CD14-positive monocyte (primary cell): ENCODE data around the gene TMEM115. TPM values are rescaled to one million over a fixed set of nuclear protein-coding genes. Genes with fewer than 3 reads are reported as not detected.

Experiments
- DNase-seq, 3 donors: peaks; one replicate each; pipeline ENCODE4 v3.0.0-alpha.2; 2011 to 2022
- H2AFZ ChIP-seq: 2 replicates; pipeline ENCODE4 v1.6.0; 2012; ENCODE audit warnings: mild to moderate bottlenecking, low read depth, low read length, inconsistent platforms; ENCODE audit not compliant: insufficient read depth, poor library complexity, severe bottlenecking
- H3K27ac ChIP-seq, 2 donors: 1 replicate in 1 of 2; 2 replicates in 1 of 2; pipeline ENCODE4 v1.5.1; 2012 to 2013; ENCODE audit warnings: low read length in 2 of 2, control low read depth in 1 of 2, inconsistent platforms in 1 of 2, low read depth in 1 of 2, mild to moderate bottlenecking in 1 of 2
- H3K27me3 ChIP-seq, 2 donors: one replicate each; pipeline versions ENCODE4 v1.6.0 to v1.6.1; 2011 to 2013; ENCODE audit warnings: low read length in 2 of 2; ENCODE audit not compliant: control insufficient read depth in 2 of 2, insufficient read depth in 2 of 2
- H3K36me3 ChIP-seq, 2 donors: replicated peaks in 1 of 2; 1 replicate in 1 of 2; 2 replicates in 1 of 2; pipeline versions ENCODE4 v1.5.1 to v1.6.1; 2012 to 2013; ENCODE audit warnings: low read length in 2 of 2, control low read depth in 1 of 2, inconsistent platforms in 1 of 2, mild to moderate bottlenecking in 1 of 2; ENCODE audit not compliant: insufficient read depth in 2 of 2, control insufficient read depth in 1 of 2
- H3K4me1 ChIP-seq, 2 donors: 1 replicate in 1 of 2; 2 replicates in 1 of 2; pipeline versions ENCODE4 v1.5.1 to v1.6.1; 2012 to 2013; ENCODE audit warnings: low read length in 2 of 2, control low read depth in 1 of 2, inconsistent platforms in 1 of 2, mild to moderate bottlenecking in 1 of 2, moderate library complexity in 1 of 2; ENCODE audit not compliant: insufficient read depth in 2 of 2, control insufficient read depth in 1 of 2
- H3K4me2 ChIP-seq: replicated peaks from 2 replicates; pipeline ENCODE3; 2012; ENCODE audit warnings: low read length, moderate library complexity, mild to moderate bottlenecking; ENCODE audit not compliant: poor library complexity, severe bottlenecking; ENCODE audit errors: extremely low read depth
- H3K4me3 ChIP-seq, 3 experiments: fragments of 200-600 bp in 1 of 3; sonication (generic) in 1 of 3; replicated peaks in 1 of 3; 1 replicate in 2 of 3; 2 replicates in 1 of 3; pipeline ENCODE4 v1.5.1; 2011 to 2013; ENCODE audit warnings: low read length in 3 of 3, mild to moderate bottlenecking in 3 of 3, control low read depth in 2 of 3, low read depth in 2 of 3, inconsistent platforms in 1 of 3, moderate library complexity in 1 of 3
- H3K79me2 ChIP-seq: 2 replicates; pipeline ENCODE4 v1.6.0; 2012; ENCODE audit warnings: mild to moderate bottlenecking, control low read depth, inconsistent platforms, low read length, moderate library complexity; ENCODE audit not compliant: insufficient read depth
- H3K9ac ChIP-seq: 2 replicates; pipeline ENCODE4 v1.6.0; 2017; ENCODE audit warnings: low read length, mild to moderate bottlenecking; ENCODE audit not compliant: insufficient read depth, poor library complexity, severe bottlenecking
- H3K9me3 ChIP-seq, 2 donors: replicated peaks in 1 of 2; 1 replicate in 1 of 2; 2 replicates in 1 of 2; pipeline versions ENCODE4 v1.5.1 to v1.6.1; 2012 to 2013; ENCODE audit warnings: low read length in 2 of 2, control low read depth in 1 of 2; ENCODE audit not compliant: control insufficient read depth in 1 of 2, insufficient read depth in 1 of 2
- H4K20me1 ChIP-seq: 2 replicates; pipeline ENCODE4 v1.6.0; 2012; ENCODE audit warnings: mild to moderate bottlenecking, low read length, control low read depth, moderate library complexity; ENCODE audit not compliant: insufficient read depth
- H3K27ac Mint-ChIP-seq, 7 donors: one replicate each; pipeline ENCODE4 v1.8.0; 2020; ENCODE audit warnings: mild to moderate bottlenecking in 7 of 7, mixed read lengths in 7 of 7, moderate library complexity in 6 of 7, inconsistent platforms in 2 of 7
- H3K27me3 Mint-ChIP-seq, 3 donors: one replicate each; pipeline ENCODE4 v1.8.0; 2021 to 2022; ENCODE audit warnings: low read depth in 3 of 3, mild to moderate bottlenecking in 3 of 3, mixed read lengths in 3 of 3, moderate library complexity in 3 of 3, inconsistent platforms in 1 of 3
- H3K36me3 Mint-ChIP-seq, 2 donors: one replicate each; pipeline ENCODE4 v1.8.0; 2020; ENCODE audit warnings: mixed read lengths in 2 of 2, inconsistent platforms in 1 of 2, mild to moderate bottlenecking in 1 of 2
- H3K4me1 Mint-ChIP-seq: one replicate; pipeline ENCODE4 v1.8.0; 2020; ENCODE audit warnings: mild to moderate bottlenecking, mixed read lengths
- H3K4me3 Mint-ChIP-seq, 2 donors: one replicate each; pipeline ENCODE4 v1.8.0; 2020; ENCODE audit warnings: mild to moderate bottlenecking in 2 of 2, mixed read lengths in 2 of 2, moderate library complexity in 1 of 2
- H3K9me3 Mint-ChIP-seq, 7 donors: one replicate each; pipeline ENCODE4 v1.8.0; 2020 to 2022; ENCODE audit warnings: mixed read lengths in 7 of 7, mild to moderate bottlenecking in 6 of 7, moderate library complexity in 6 of 7, inconsistent platforms in 2 of 7
- WGBS: methylation state at CpG from one replicate; pipeline ENCODE4 v1.1.5; 2013; ENCODE audit warnings: missing lambda C conversion rate; ENCODE audit not compliant: insufficient coverage; 5-methylcytosine and 5-hydroxymethylcytosine counted together
- intact Hi-C, 2 donors: fragments of 100-400 bp; cut with micrococcal nuclease; formaldehyde crosslinking; loops; one replicate each; pipeline versions ENCODE4 v1.15.0 to v1.15.1; 2023
- polyA minus RNA-seq: library from RNA; depleted of rRNA, polyadenylated mRNA; stranded (reverse); fragments of >200 nt; gene quantifications from 2 replicates; pipeline ENCODE4 v1.2.3, GENCODE V29; 2012
- polyA plus RNA-seq, 3 donors: library from polyadenylated mRNA; depleted of rRNA in 1 of 3; unstranded in 2 of 3; stranded (reverse) in 1 of 3; fragments of 300-500 nt in 2 of 3; fragments of >200 nt in 1 of 3; fragmentation: Illumina TruSeq in 2 of 3; gene quantifications; 1 replicate in 2 of 3; 2 replicates in 1 of 3; pipeline ENCODE4 v1.2.3, GENCODE V29; 2012 to 2021
- total RNA-seq, 12 experiments: library from RNA in 1 of 12; stranded (reverse) in 1 of 12; fragments of 120-200 nt in 1 of 12; gene quantifications; one replicate each; pipeline ENCODE4 v1.2.4 and lab custom pipeline; 2013 to 2026; ENCODE audit warnings: mixed read lengths in 6 of 12, inconsistent platforms in 1 of 12
- TF ChIP-seq, protein P1 (sequence below): fragments of 200-600 bp; IDR thresholded peaks from one replicate; pipeline ENCODE4 v1.8.0; 2022; ENCODE audit warnings: antibody characterized with exemption, mild to moderate bottlenecking

Gene TMEM115, protein sequence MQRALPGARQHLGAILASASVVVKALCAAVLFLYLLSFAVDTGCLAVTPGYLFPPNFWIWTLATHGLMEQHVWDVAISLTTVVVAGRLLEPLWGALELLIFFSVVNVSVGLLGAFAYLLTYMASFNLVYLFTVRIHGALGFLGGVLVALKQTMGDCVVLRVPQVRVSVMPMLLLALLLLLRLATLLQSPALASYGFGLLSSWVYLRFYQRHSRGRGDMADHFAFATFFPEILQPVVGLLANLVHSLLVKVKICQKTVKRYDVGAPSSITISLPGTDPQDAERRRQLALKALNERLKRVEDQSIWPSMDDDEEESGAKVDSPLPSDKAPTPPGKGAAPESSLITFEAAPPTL
- total RNA-seq (2013): 27.1 TPM
- polyA plus RNA-seq (10 to 100 TPM; 14.5 to 36.2 (median 32.9) TPM), polyA minus RNA-seq (29.5 and 43.3 TPM in 2 replicates), total RNA-seq (lab: John Stamatoyannopoulos, UW) (8.3 to 55.8 (median 26.8) reads per million in 11 experiments)

DNA sequence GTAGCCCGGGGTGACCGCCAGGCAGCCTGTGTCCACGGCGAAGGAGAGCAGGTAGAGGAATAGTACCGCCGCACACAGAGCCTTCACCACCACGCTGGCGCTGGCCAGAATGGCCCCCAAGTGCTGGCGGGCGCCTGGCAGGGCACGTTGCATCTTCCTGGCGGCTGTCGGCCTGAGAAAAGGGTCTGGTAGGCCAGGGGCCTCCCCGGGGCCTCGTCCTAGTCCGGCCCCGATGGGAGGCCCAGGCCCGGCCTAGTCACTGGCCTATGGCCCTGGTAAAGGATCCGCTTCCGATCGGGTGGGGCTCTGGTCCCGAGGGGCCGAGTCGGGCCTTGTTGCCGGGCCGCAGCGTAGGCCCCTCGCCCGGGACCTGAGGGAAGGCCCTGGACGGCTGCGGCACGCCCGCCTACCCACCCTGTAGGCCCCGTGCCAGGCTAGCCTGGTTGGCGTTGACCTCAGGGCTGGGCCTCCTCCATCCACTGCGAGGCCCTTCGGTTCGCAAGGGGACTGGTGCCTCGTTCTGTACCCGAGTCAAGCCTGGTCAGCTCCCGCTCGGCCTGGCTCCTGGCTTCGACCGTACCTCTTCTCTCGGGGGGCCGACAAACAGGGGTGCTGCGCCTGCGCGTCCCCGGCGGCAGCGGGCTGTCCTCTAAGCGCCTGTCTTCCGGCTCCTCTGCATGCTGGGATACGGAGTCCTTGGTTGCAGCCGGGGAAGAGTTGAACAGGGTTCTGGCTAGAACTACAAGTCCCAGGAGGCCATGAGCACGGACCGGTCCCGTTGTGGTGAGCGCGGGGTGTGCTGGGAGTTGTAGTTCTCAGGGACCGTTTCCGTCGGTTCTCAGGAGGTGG is at the start of gene TMEM115:
TSS of gene TMEM115 (minus strand) at position 611 of the 849 bp plus-strand sequence. CDS start at position 153, 458 bp downstream.
- peaks cover 0 to 3% (median 0%) of the 10 kb centered on the region in 7 donors for H3K9me3 Mint-ChIP-seq
- peaks cover 45% of the 10 kb centered on the region for H3K4me1 Mint-ChIP-seq
- peaks cover 42 to 45% of the 10 kb centered on the region in 2 donors for H3K4me1 ChIP-seq
- 1% methylated on average over 62 of the region's 64 CpGs for WGBS
- H3K36me3 Mint-ChIP-seq: peaks cover 20 to 35% of the 10 kb centered on the region in 2 donors
- peak; percentile 94 to 97 (median 96) for DNase-seq
- peak within 1 kb of the TSS; percentile 94 for H2AFZ ChIP-seq
- TF ChIP-seq, protein P1, sequence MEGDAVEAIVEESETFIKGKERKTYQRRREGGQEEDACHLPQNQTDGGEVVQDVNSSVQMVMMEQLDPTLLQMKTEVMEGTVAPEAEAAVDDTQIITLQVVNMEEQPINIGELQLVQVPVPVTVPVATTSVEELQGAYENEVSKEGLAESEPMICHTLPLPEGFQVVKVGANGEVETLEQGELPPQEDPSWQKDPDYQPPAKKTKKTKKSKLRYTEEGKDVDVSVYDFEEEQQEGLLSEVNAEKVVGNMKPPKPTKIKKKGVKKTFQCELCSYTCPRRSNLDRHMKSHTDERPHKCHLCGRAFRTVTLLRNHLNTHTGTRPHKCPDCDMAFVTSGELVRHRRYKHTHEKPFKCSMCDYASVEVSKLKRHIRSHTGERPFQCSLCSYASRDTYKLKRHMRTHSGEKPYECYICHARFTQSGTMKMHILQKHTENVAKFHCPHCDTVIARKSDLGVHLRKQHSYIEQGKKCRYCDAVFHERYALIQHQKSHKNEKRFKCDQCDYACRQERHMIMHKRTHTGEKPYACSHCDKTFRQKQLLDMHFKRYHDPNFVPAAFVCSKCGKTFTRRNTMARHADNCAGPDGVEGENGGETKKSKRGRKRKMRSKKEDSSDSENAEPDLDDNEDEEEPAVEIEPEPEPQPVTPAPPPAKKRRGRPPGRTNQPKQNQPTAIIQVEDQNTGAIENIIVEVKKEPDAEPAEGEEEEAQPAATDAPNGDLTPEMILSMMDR: no peak
- peak within 1 kb of the TSS; percentile 57 to 91 for H3K27ac ChIP-seq
- peak within 1 kb of the TSS; percentile 90 to 95 for H3K4me3 Mint-ChIP-seq
- peaks cover 0 to 2% of the 10 kb centered on the region in 2 donors for H3K27me3 ChIP-seq
- peak within 1 kb of the TSS; percentile 82 to 95 (median 93) for H3K27ac Mint-ChIP-seq
- peak within 1 kb of the TSS; percentile 96 for H3K9ac ChIP-seq
- peaks cover 53% of the 10 kb centered on the region for H3K79me2 ChIP-seq
- H3K36me3 ChIP-seq: peaks cover 29 to 41% of the 10 kb centered on the region in 2 donors
- intact Hi-C loops: loop anchor here (1.0 to 10.0 kb wide), 4 partner anchors 8 to 1036 kb away; partner anchors contain the start of genes MAPKAPK3 (in 1 of the 2), MON1A (in 1 of the 2) and RBM15B (in 1 of the 2)
- H3K4me2 ChIP-seq: peak within 1 kb of the TSS; percentile 98
- H3K9me3 ChIP-seq: no peaks in the 10 kb centered on the region
- H3K4me3 ChIP-seq: peak within 1 kb of the TSS; percentile 47 to 91 (median 89)
- peaks cover 49% of the 10 kb centered on the region for H4K20me1 ChIP-seq
- peaks cover 0 to 5% (median 1%) of the 10 kb centered on the region in 3 donors for H3K27me3 Mint-ChIP-seq

DNA sequence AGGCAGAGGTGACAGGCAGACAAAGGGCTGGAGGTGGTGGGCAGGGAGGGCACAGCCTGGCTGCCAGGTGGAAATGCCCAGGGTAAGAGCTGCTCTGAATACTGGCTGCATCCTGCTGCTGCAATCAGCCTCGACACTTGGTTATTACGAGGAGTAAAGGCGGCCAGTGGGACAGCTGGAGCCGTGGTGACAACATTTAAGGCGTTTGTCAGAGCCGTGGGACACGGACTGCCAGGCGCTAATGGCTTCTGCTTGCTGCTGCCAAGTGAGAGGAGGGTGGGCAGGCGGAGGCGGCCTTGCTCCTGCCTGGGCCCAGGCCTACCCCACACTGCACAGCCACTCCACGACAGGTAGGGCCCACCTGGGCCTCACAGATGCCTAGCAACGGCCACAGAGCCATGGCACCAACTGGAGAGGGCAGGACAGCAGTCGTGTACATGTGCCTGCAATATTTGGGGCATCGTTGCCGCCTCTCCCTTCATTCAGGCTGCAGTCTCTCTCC is 49.2 kb upstream of the TMEM115 start:
- Mint-ChIP-seq H3K36me3 (no peaks in the 10 kb centered on the region), H3K27ac (no peak overlapping the region), H3K4me3 (no peak overlapping the region), H3K9me3 (peaks cover 0 to 5% (median 0%) of the 10 kb centered on the region in 7 donors), H3K27me3 (peaks cover 2 to 4% (median 2%) of the 10 kb centered on the region in 3 donors), H3K4me1 (no peaks in the 10 kb centered on the region)
- no peak overlapping the region for H2AFZ ChIP-seq
- no peak overlapping the region for H3K4me2 ChIP-seq
- H3K9ac ChIP-seq: no peak overlapping the region
- H3K27me3 ChIP-seq: no peaks in the 10 kb centered on the region
- WGBS: 81% methylated on average over 10 of the region's 15 CpGs
- intact Hi-C loops: no loop called here
- no peak overlapping the region for H3K4me3 ChIP-seq
- H3K9me3 ChIP-seq: no peaks in the 10 kb centered on the region
- H4K20me1 ChIP-seq: no peaks in the 10 kb centered on the region
- no peaks in the 10 kb centered on the region for H3K4me1 ChIP-seq
- no peaks in the 10 kb centered on the region for H3K79me2 ChIP-seq
- no peak for DNase-seq
- TF ChIP-seq, protein P1: no peak
- no peak overlapping the region for H3K27ac ChIP-seq
- no peaks in the 10 kb centered on the region for H3K36me3 ChIP-seq
